K562 (cell line): Measurements from ENCODE around the gene NUP35. TPM values are rescaled to one million over a fixed set of nuclear protein-coding genes. Genes with fewer than 3 reads are reported as not detected.

Experiments used
- DMBX1 ChIP-seq: fragments of 250-450 bp; sonication (Bioruptor Pico); IDR thresholded peaks from 2 replicates; pipeline ENCODE4 v1.8.0; 2022; ENCODE audit warnings: inconsistent platforms, mild to moderate bottlenecking, moderate library complexity, borderline replicate concordance
- E2F3 ChIP-seq: fragments of 250-450 bp; sonication (Bioruptor Pico); IDR thresholded peaks from 2 replicates; pipeline ENCODE4 v1.4.0; 2020; ENCODE audit warnings: mild to moderate bottlenecking
- NCOR1 ChIP-seq: fragments of 450-650 bp; IDR thresholded peaks from 2 replicates; pipeline ENCODE4 v1.6.1; 2016; ENCODE audit warnings: mild to moderate bottlenecking, moderate library complexity
- NFATC3 ChIP-seq: fragments of 450-650 bp; IDR thresholded peaks from 2 replicates; pipeline ENCODE4 v1.6.1; 2017; ENCODE audit warnings: mild to moderate bottlenecking
- PML ChIP-seq: IDR thresholded peaks from 2 replicates; pipeline ENCODE4 v1.6.1; 2012; ENCODE audit warnings: low read length, inconsistent platforms
- ZNF165 ChIP-seq: fragments of 250-450 bp; sonication (Bioruptor Pico); IDR thresholded peaks from 2 replicates; pipeline ENCODE4 v1.4.0; 2020; ENCODE audit warnings: borderline replicate concordance
- polyA plus RNA-seq, 8 experiments: library from polyadenylated mRNA; depleted of rRNA in 4 of 8; stranded (reverse) in 5 of 8; unstranded in 3 of 8; fragments of >200 nt; fragmentation: Nextera tagmentation in 2 of 8; fragmentation: Illumina TruSeq in 1 of 8; extraction: Ambion mirVana in 2 of 8; extraction: Trizol in 1 of 8; gene quantifications; 2 replicates each; pipeline versions ENCODE4 v1.2.1 to v1.2.3, GENCODE V29; 2011 to 2014; ENCODE audit warnings: inconsistent platforms in 1 of 8, missing spikeins in 1 of 8
- total RNA-seq, 7 experiments: library from RNA; depleted of rRNA in 6 of 7; stranded (reverse); fragments of >200 nt in 6 of 7; fragmentation: Illumina TruSeq in 2 of 7; extraction: Trizol in 2 of 7; gene quantifications; 2 replicates each; pipeline versions ENCODE4 v1.2.1 to v1.2.3, GENCODE V29; 2011 to 2021; ENCODE audit warnings: low replicate concordance in 1 of 7
- TF ChIP-seq, protein P1 (sequence below), 2 experiments: fragments of 450-650 bp; formaldehyde crosslinking in 1 of 2; IDR thresholded peaks; 2 replicates each; pipeline versions ENCODE4 v1.4.0 to v1.6.1; 2014 to 2020; ENCODE audit warnings: mild to moderate bottlenecking in 2 of 2, borderline replicate concordance in 1 of 2, low read depth in 1 of 2
- TF ChIP-seq, protein P2 (sequence below): fragments of 450-650 bp; IDR thresholded peaks from 2 replicates; pipeline ENCODE4 v1.6.1; 2016; ENCODE audit warnings: low read depth
- TF ChIP-seq, protein P3 (sequence below): sonication (generic); formaldehyde crosslinking; IDR thresholded peaks from 2 replicates; pipeline ENCODE4 v1.8.0; 2022; ENCODE audit warnings: missing genetic modification reagents, mild to moderate bottlenecking, borderline replicate concordance

Gene NUP35
- total and polyA plus RNA-seq, 9 of the 15 experiments (the other 6 are each of a cell fraction or from before 2014, with no cell fraction given): 24.5 to 78.2 (median 51.1) TPM

DNA sequence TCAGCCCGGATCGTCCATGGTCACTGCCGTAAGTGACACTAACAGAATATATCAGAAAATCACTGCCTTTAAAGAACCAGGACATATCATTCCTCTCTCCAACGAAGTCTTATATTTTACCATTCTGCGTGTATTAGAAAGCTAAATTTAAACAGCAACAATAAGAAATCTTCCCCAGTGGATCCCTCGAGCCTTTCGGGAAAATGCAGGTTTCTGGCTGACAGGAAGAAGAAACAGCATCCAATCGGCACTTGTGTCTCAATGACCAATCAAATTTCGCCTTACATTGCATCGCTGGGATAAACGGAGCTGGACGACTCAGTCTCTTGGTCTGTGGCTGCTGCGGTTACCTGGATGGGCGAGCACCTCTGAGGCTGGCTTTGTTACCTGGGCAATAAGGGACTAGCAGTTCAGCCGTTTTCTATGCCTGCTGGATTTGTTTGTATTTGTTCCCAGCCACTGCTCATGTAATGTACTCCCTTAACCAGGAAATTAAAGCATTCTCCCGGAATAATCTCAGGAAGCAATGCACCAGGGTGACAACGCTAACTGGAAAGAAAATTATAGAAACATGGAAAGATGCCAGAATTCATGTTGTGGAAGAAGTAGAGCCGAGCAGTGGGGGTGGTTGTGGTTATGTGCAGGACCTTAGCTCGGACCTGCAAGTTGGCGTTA lies 45.6 kb upstream of the NUP35 start, which contains the start of gene DUSP19 (continued):
- TF ChIP-seq, protein P1, sequence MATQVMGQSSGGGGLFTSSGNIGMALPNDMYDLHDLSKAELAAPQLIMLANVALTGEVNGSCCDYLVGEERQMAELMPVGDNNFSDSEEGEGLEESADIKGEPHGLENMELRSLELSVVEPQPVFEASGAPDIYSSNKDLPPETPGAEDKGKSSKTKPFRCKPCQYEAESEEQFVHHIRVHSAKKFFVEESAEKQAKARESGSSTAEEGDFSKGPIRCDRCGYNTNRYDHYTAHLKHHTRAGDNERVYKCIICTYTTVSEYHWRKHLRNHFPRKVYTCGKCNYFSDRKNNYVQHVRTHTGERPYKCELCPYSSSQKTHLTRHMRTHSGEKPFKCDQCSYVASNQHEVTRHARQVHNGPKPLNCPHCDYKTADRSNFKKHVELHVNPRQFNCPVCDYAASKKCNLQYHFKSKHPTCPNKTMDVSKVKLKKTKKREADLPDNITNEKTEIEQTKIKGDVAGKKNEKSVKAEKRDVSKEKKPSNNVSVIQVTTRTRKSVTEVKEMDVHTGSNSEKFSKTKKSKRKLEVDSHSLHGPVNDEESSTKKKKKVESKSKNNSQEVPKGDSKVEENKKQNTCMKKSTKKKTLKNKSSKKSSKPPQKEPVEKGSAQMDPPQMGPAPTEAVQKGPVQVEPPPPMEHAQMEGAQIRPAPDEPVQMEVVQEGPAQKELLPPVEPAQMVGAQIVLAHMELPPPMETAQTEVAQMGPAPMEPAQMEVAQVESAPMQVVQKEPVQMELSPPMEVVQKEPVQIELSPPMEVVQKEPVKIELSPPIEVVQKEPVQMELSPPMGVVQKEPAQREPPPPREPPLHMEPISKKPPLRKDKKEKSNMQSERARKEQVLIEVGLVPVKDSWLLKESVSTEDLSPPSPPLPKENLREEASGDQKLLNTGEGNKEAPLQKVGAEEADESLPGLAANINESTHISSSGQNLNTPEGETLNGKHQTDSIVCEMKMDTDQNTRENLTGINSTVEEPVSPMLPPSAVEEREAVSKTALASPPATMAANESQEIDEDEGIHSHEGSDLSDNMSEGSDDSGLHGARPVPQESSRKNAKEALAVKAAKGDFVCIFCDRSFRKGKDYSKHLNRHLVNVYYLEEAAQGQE (IDR thresholded peaks at IDR 0.05; ENCODE audit: borderline replicate concordance): no peak
- TF ChIP-seq, protein P1 (CRISPR knock-in tag; IDR thresholded peaks at IDR 0.05; ENCODE audit: low read depth): no peak
- TF ChIP-seq, protein P2, sequence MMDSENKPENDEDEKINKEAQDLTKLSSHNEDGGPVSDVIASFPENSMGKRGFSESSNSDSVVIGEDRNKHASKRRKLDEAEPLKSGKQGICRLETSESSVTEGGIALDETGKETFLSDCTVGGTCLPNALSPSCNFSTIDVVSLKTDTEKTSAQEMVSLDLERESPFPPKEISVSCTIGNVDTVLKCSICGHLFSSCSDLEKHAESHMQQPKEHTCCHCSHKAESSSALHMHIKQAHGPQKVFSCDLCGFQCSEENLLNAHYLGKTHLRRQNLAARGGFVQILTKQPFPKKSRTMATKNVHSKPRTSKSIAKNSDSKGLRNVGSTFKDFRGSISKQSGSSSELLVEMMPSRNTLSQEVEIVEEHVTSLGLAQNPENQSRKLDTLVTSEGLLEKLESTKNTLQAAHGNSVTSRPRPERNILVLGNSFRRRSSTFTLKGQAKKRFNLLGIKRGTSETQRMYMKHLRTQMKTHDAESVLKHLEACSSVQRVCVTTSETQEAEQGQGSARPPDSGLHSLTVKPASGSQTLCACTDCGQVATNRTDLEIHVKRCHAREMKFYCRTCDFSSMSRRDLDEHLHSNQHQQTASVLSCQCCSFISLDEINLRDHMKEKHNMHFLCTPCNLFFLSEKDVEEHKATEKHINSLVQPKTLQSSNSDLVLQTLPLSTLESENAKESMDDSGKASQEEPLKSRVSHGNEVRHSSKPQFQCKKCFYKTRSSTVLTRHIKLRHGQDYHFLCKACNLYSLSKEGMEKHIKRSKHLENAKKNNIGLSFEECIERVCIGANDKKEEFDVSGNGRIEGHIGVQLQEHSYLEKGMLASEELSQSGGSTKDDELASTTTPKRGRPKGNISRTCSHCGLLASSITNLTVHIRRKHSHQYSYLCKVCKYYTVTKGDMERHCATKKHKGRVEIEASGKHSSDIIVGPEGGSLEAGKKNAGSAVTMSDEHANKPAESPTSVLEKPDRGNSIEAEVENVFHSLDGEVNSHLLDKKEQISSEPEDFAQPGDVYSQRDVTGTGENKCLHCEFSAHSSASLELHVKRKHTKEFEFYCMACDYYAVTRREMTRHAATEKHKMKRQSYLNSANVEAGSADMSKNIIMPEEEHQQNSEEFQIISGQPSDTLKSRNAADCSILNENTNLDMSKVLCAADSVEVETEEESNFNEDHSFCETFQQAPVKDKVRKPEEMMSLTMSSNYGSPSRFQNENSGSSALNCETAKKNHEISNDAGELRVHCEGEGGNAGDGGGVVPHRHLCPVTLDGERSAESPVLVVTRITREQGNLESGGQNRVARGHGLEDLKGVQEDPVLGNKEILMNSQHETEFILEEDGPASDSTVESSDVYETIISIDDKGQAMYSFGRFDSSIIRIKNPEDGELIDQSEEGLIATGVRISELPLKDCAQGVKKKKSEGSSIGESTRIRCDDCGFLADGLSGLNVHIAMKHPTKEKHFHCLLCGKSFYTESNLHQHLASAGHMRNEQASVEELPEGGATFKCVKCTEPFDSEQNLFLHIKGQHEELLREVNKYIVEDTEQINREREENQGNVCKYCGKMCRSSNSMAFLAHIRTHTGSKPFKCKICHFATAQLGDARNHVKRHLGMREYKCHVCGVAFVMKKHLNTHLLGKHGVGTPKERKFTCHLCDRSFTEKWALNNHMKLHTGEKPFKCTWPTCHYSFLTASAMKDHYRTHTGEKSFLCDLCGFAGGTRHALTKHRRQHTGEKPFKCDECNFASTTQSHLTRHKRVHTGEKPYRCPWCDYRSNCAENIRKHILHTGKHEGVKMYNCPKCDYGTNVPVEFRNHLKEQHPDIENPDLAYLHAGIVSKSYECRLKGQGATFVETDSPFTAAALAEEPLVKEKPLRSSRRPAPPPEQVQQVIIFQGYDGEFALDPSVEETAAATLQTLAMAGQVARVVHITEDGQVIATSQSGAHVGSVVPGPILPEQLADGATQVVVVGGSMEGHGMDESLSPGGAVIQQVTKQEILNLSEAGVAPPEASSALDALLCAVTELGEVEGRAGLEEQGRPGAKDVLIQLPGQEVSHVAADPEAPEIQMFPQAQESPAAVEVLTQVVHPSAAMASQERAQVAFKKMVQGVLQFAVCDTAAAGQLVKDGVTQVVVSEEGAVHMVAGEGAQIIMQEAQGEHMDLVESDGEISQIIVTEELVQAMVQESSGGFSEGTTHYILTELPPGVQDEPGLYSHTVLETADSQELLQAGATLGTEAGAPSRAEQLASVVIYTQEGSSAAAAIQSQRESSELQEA: no peak
- peak; percentile 79; the same call in 1 of the 2 replicates for TF ChIP-seq PML
- TF ChIP-seq ZNF165 (CRISPR knock-in tag): no peak
- TF ChIP-seq NFATC3: 0 out of 2 replicates have a peak, but pooled peaks have one; percentile 21
- no peak for TF ChIP-seq DMBX1 (CRISPR knock-in tag)
- TF ChIP-seq E2F3 (CRISPR knock-in tag): no peak
- TF ChIP-seq, protein P3, sequence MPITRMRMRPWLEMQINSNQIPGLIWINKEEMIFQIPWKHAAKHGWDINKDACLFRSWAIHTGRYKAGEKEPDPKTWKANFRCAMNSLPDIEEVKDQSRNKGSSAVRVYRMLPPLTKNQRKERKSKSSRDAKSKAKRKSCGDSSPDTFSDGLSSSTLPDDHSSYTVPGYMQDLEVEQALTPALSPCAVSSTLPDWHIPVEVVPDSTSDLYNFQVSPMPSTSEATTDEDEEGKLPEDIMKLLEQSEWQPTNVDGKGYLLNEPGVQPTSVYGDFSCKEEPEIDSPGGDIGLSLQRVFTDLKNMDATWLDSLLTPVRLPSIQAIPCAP (CRISPR knock-in tag): no peak
- TF ChIP-seq NCOR1: no peak; the same call in 1 of the 2 replicates
